H9 (cell line): ENCODE data around the gene PSPC1. TPM values are rescaled to one million over a fixed set of nuclear protein-coding genes. Genes with fewer than 3 reads are reported as not detected.

ENCODE experiments used
- DNase-seq: peaks from one replicate; pipeline ENCODE4 v3.0.0-alpha.2; 2017
- H2AFZ ChIP-seq: one replicate; pipeline ENCODE4 v1.6.1; 2013; ENCODE audit warnings: mild to moderate bottlenecking, low read length, control low read depth, moderate library complexity
- H2AK5ac ChIP-seq: 2 replicates; pipeline ENCODE4 v1.6.1; 2013; ENCODE audit warnings: low read length, control low read depth, mixed read lengths; ENCODE audit not compliant: insufficient read length
- H2BK120ac ChIP-seq: one replicate; pipeline ENCODE4 v1.6.1; 2013; ENCODE audit warnings: low read depth, mild to moderate bottlenecking, low read length, control low read depth, inconsistent platforms; ENCODE audit not compliant: poor library complexity, severe bottlenecking
- H2BK12ac ChIP-seq: 2 replicates; pipeline ENCODE4 v1.6.1; 2013; ENCODE audit warnings: low read length, control low read depth, mixed read lengths, low read depth; ENCODE audit not compliant: insufficient read length
- H2BK15ac ChIP-seq: 2 replicates; pipeline ENCODE4 v1.6.1; 2013; ENCODE audit warnings: low read depth, low read length, control low read depth
- H2BK20ac ChIP-seq: one replicate; pipeline ENCODE4 v1.6.1; 2013; ENCODE audit warnings: low read depth, mild to moderate bottlenecking, low read length, control low read depth, inconsistent platforms; ENCODE audit not compliant: poor library complexity, severe bottlenecking
- H2BK5ac ChIP-seq: 2 replicates; pipeline ENCODE4 v1.6.1; 2013; ENCODE audit warnings: low read length, control low read depth, mixed read lengths; ENCODE audit not compliant: insufficient read length
- H3K14ac ChIP-seq: 2 replicates; pipeline ENCODE4 v1.6.1; 2013; ENCODE audit warnings: low read length, control low read depth; ENCODE audit not compliant: insufficient read depth
- H3K18ac ChIP-seq: 2 replicates; pipeline ENCODE4 v1.6.1; 2013; ENCODE audit warnings: low read depth, mild to moderate bottlenecking, mixed read lengths, low read length, control low read depth; ENCODE audit not compliant: insufficient read length
- H3K23ac ChIP-seq: 2 replicates; pipeline ENCODE4 v1.6.1; 2013; ENCODE audit warnings: low read length, control low read depth, mixed read lengths, low read depth; ENCODE audit not compliant: insufficient read length
- H3K23me2 ChIP-seq: 2 replicates; pipeline ENCODE4 v1.6.1; 2013; ENCODE audit warnings: low read depth, mild to moderate bottlenecking, mixed read lengths, low read length, control low read depth; ENCODE audit not compliant: insufficient read length, poor library complexity, severe bottlenecking
- H3K27ac ChIP-seq: 2 replicates; pipeline ENCODE4 v1.5.1; 2013; ENCODE audit warnings: low read length, control low read depth, mixed read lengths, low read depth; ENCODE audit not compliant: insufficient read length
- H3K27me3 ChIP-seq: 2 replicates; pipeline ENCODE4 v1.6.1; 2013; ENCODE audit warnings: low read length, control low read depth, inconsistent platforms; ENCODE audit not compliant: insufficient read depth
- H3K4ac ChIP-seq: 2 replicates; pipeline ENCODE4 v1.6.1; 2013; ENCODE audit warnings: low read depth, mild to moderate bottlenecking, control low read depth, inconsistent platforms, low read length, moderate library complexity
- H3K4me1 ChIP-seq: 2 replicates; pipeline ENCODE4 v1.6.1; 2013; ENCODE audit warnings: low read length, control low read depth, inconsistent platforms; ENCODE audit not compliant: insufficient read depth
- H3K4me2 ChIP-seq: 2 replicates; pipeline ENCODE4 v1.6.1; 2013; ENCODE audit warnings: low read length, control low read depth, mixed read lengths; ENCODE audit not compliant: insufficient read length, insufficient read depth
- H3K56ac ChIP-seq: 2 replicates; pipeline ENCODE4 v1.6.1; 2013; ENCODE audit warnings: low read depth, mild to moderate bottlenecking, mixed read lengths, low read length, control low read depth; ENCODE audit not compliant: insufficient read length
- H3K79me1 ChIP-seq: 2 replicates; pipeline ENCODE4 v1.6.1; 2013; ENCODE audit warnings: low read depth, mild to moderate bottlenecking, moderate library complexity, low read length, control low read depth, inconsistent platforms; ENCODE audit not compliant: insufficient read depth, poor library complexity, severe bottlenecking
- H3K79me2 ChIP-seq: 2 replicates; pipeline ENCODE4 v1.6.1; 2013; ENCODE audit warnings: low read length, control low read depth, inconsistent platforms; ENCODE audit not compliant: insufficient read depth
- H3K9ac ChIP-seq: 2 replicates; pipeline ENCODE4 v1.6.1; 2013; ENCODE audit warnings: low read length, control low read depth, mixed read lengths; ENCODE audit not compliant: insufficient read length; ENCODE audit errors: extremely low read depth
- H3K9me3 ChIP-seq: one replicate; pipeline ENCODE4 v1.6.1; 2013; ENCODE audit warnings: low read depth, low read length, inconsistent platforms; ENCODE audit not compliant: control insufficient read depth
- H3T11ph ChIP-seq: one replicate; pipeline ENCODE4 v1.6.1; 2013; ENCODE audit warnings: mild to moderate bottlenecking, low read length, control low read depth, inconsistent platforms
- H4K20me1 ChIP-seq: one replicate; pipeline ENCODE4 v1.6.1; 2013; ENCODE audit not compliant: control insufficient read depth, insufficient read length, insufficient read depth
- H4K5ac ChIP-seq: 2 replicates; pipeline ENCODE4 v1.6.1; 2013; ENCODE audit warnings: low read depth, mild to moderate bottlenecking, mixed read lengths, low read length, control low read depth; ENCODE audit not compliant: insufficient read length
- H4K8ac ChIP-seq: replicated peaks from 2 replicates; pipeline ENCODE4 v1.6.1; 2013; ENCODE audit warnings: low read length, control low read depth, mixed read lengths, low read depth; ENCODE audit not compliant: insufficient read length
- H4K91ac ChIP-seq: 2 replicates; pipeline ENCODE4 v1.6.1; 2013; ENCODE audit warnings: low read depth, mild to moderate bottlenecking, moderate library complexity, mixed read lengths, low read length, control low read depth; ENCODE audit not compliant: insufficient read length
- H3K27ac Mint-ChIP-seq, 3 experiments: 2 replicates in 2 of 3; 3 replicates in 1 of 3; pipeline ENCODE4 v1.8.0; 2020 to 2021; ENCODE audit warnings: mixed read lengths in 3 of 3, mild to moderate bottlenecking in 1 of 3, moderate library complexity in 1 of 3
- H3K27me3 Mint-ChIP-seq: 2 replicates; pipeline ENCODE4 v1.8.0; 2021; ENCODE audit warnings: low read depth, mild to moderate bottlenecking, moderate library complexity, mixed read lengths
- H3K36me3 Mint-ChIP-seq, 3 experiments: 2 replicates in 2 of 3; 3 replicates in 1 of 3; pipeline ENCODE4 v1.8.0; 2020 to 2021; ENCODE audit warnings: low read depth in 3 of 3, mixed read lengths in 3 of 3; ENCODE audit not compliant: insufficient read depth in 1 of 3
- H3K4me1 Mint-ChIP-seq, 2 experiments: 2 replicates each; pipeline ENCODE4 v1.8.0; 2020; ENCODE audit warnings: mixed read lengths in 2 of 2
- H3K4me3 Mint-ChIP-seq, 2 experiments: 2 replicates in 1 of 2; 3 replicates in 1 of 2; pipeline ENCODE4 v1.8.0; 2020 to 2021; ENCODE audit warnings: mild to moderate bottlenecking in 2 of 2, mixed read lengths in 2 of 2, moderate library complexity in 1 of 2
- H3K9me3 Mint-ChIP-seq, 2 experiments: 2 replicates in 1 of 2; 3 replicates in 1 of 2; pipeline ENCODE4 v1.8.0; 2020; ENCODE audit warnings: mild to moderate bottlenecking in 2 of 2, mixed read lengths in 2 of 2, moderate library complexity in 1 of 2
- WGBS: extraction: QIAGEN DNeasy Blood & Tissue Kit; methylation state at CpG from one replicate; pipeline ENCODE4 v1.1.7; 2013; ENCODE audit warnings: missing lambda C conversion rate, low lambda C conversion rate, mixed read lengths; ENCODE audit not compliant: insufficient read length; ENCODE audit errors: extremely low coverage; 5-methylcytosine and 5-hydroxymethylcytosine counted together
- total RNA-seq: library from RNA; stranded (reverse); gene quantifications from 2 replicates; pipeline ENCODE4 v1.2.1, GENCODE V29; 2021
- TF ChIP-seq, protein P1 (sequence below): fragments of 200-600 bp; sonication (generic); conservative IDR thresholded peaks from 3 replicates; pipeline ENCODE4 v1.8.0; 2021; ENCODE audit warnings: antibody characterized with exemption, mild to moderate bottlenecking

Gene PSPC1
- total RNA-seq, 1 experiment from 2014 or later: 134 TPM

DNA sequence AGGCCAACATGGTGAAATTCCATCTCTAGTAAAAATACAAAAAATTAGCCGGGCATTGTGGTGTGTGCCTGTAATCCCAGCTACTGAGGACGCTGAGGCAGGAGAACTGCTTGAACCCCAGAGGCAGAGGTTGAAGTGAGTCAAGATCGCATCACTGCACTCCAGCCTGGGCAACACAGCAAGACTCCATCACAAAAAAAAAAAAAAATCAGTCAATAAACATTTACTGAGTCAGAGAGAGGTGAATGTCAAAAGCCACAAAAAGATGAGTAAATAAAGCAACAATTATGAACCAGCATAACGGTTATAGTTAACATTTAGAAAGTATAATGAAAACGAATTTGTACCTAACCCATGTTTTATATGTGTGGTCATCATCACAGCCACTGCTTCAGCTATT is 23.1 kb downstream of the PSPC1 start:
- Histone ChIP-seq H3K4ac (no peak overlapping the region), H3K27me3 (no peaks in the 10 kb centered on the region), H4K5ac (no peak overlapping the region), H3T11ph (no peak overlapping the region), H3K18ac (no peak overlapping the region), H3K27ac (no peak overlapping the region), H2AK5ac (no peak overlapping the region), H4K8ac (no peak overlapping the region), H3K9me3 (no peaks in the 10 kb centered on the region), H2BK5ac (no peak overlapping the region), H3K14ac (no peak overlapping the region), H2AFZ (no peak overlapping the region), H2BK20ac (no peak overlapping the region), H3K4me2 (no peak overlapping the region), H2BK15ac (no peak overlapping the region), H2BK120ac (no peak overlapping the region), H3K79me2 (peaks cover 35% of the 10 kb centered on the region; the same call in 1 of the 2 replicates), H2BK12ac (no peak overlapping the region), H3K79me1 (peaks cover 9% of the 10 kb centered on the region), H3K23me2 (no peaks in the 10 kb centered on the region), H3K23ac (no peak overlapping the region), H3K9ac (no peak overlapping the region), H4K20me1 (no peaks in the 10 kb centered on the region), H3K56ac (no peak overlapping the region), H4K91ac (no peak overlapping the region), H3K4me1 (no peaks in the 10 kb centered on the region)
- no peak overlapping the region for H3K4me3 Mint-ChIP-seq
- TF ChIP-seq, protein P1, sequence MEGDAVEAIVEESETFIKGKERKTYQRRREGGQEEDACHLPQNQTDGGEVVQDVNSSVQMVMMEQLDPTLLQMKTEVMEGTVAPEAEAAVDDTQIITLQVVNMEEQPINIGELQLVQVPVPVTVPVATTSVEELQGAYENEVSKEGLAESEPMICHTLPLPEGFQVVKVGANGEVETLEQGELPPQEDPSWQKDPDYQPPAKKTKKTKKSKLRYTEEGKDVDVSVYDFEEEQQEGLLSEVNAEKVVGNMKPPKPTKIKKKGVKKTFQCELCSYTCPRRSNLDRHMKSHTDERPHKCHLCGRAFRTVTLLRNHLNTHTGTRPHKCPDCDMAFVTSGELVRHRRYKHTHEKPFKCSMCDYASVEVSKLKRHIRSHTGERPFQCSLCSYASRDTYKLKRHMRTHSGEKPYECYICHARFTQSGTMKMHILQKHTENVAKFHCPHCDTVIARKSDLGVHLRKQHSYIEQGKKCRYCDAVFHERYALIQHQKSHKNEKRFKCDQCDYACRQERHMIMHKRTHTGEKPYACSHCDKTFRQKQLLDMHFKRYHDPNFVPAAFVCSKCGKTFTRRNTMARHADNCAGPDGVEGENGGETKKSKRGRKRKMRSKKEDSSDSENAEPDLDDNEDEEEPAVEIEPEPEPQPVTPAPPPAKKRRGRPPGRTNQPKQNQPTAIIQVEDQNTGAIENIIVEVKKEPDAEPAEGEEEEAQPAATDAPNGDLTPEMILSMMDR: no peak
- no CpG with 5 or more reads among the region's 5 CpGs for WGBS
- no peaks in the 10 kb centered on the region for H3K27me3 Mint-ChIP-seq
- no peaks in the 10 kb centered on the region for H3K9me3 Mint-ChIP-seq
- H3K4me1 Mint-ChIP-seq: no peaks in the 10 kb centered on the region; a peak in 1 of 4 replicates
- peaks cover 59 to 86% (median 78%) of the 10 kb centered on the region in 3 experiments for H3K36me3 Mint-ChIP-seq
- DNase-seq: no peak
- H3K27ac Mint-ChIP-seq: no peak overlapping the region
